Trophoblast cell (in vitro differentiated cells and primary cell): ENCODE measurements around the gene ATP6V1A.

Experiments
- DNase-seq, 2 donors: peaks; one replicate each; pipeline ENCODE4 v3.0.0-alpha.2; 2016
- H2AFZ ChIP-seq: 2 replicates; pipeline ENCODE4 v1.6.1; 2013; ENCODE audit warnings: low read length, moderate library complexity, mild to moderate bottlenecking; ENCODE audit not compliant: insufficient read depth, poor library complexity
- H2AK5ac ChIP-seq: 2 replicates; pipeline ENCODE4 v1.6.1; 2013; ENCODE audit warnings: mild to moderate bottlenecking, low read length
- H2BK120ac ChIP-seq: 2 replicates; pipeline ENCODE4 v1.6.1; 2013; ENCODE audit warnings: low read length, mild to moderate bottlenecking, moderate library complexity; ENCODE audit not compliant: insufficient read depth, poor library complexity
- H2BK12ac ChIP-seq: 2 replicates; pipeline ENCODE4 v1.6.1; 2013; ENCODE audit warnings: mild to moderate bottlenecking, low read length, moderate library complexity
- H2BK5ac ChIP-seq: 2 replicates; pipeline ENCODE4 v1.6.1; 2013; ENCODE audit warnings: low read length, low read depth, moderate library complexity, mild to moderate bottlenecking; ENCODE audit not compliant: poor library complexity
- H3K14ac ChIP-seq: 2 replicates; pipeline ENCODE4 v1.6.1; 2013; ENCODE audit warnings: mild to moderate bottlenecking, low read length
- H3K18ac ChIP-seq: 2 replicates; pipeline ENCODE4 v1.6.1; 2013; ENCODE audit warnings: mild to moderate bottlenecking, low read length
- H3K23ac ChIP-seq: 2 replicates; pipeline ENCODE4 v1.6.1; 2013; ENCODE audit warnings: low read length
- H3K27ac ChIP-seq: 2 replicates; pipeline ENCODE4 v1.5.1; 2013; ENCODE audit warnings: low read depth, mild to moderate bottlenecking, inconsistent platforms, low read length, moderate library complexity
- H3K27me3 ChIP-seq: 2 replicates; pipeline ENCODE4 v1.6.1; 2013; ENCODE audit warnings: inconsistent platforms, mild to moderate bottlenecking, low read length, moderate library complexity; ENCODE audit not compliant: insufficient read depth
- H3K36me3 ChIP-seq, 2 experiments: 1 replicate in 1 of 2; 2 replicates in 1 of 2; pipeline ENCODE4 v1.6.1; 2013; ENCODE audit warnings: low read length in 2 of 2, mild to moderate bottlenecking in 2 of 2, moderate library complexity in 1 of 2; ENCODE audit not compliant: insufficient read depth in 2 of 2, control insufficient read depth in 1 of 2
- H3K4ac ChIP-seq: 2 replicates; pipeline ENCODE4 v1.6.1; 2013; ENCODE audit warnings: low read depth, mild to moderate bottlenecking, low read length, moderate library complexity
- H3K4me1 ChIP-seq, 2 experiments: 1 replicate in 1 of 2; 2 replicates in 1 of 2; pipeline ENCODE4 v1.6.1; 2013; ENCODE audit warnings: low read length in 2 of 2, mild to moderate bottlenecking in 2 of 2, moderate library complexity in 1 of 2; ENCODE audit not compliant: insufficient read depth in 2 of 2, control insufficient read depth in 1 of 2
- H3K4me2 ChIP-seq: 2 replicates; pipeline ENCODE4 v1.6.1; 2013; ENCODE audit warnings: inconsistent platforms, mild to moderate bottlenecking, low read length, moderate library complexity
- H3K4me3 ChIP-seq: 2 replicates; pipeline ENCODE4 v1.5.1; 2013; ENCODE audit warnings: mild to moderate bottlenecking, low read depth, low read length, inconsistent platforms
- H3K79me1 ChIP-seq: one replicate; pipeline ENCODE4 v1.6.1; 2013; ENCODE audit warnings: low read length
- H3K79me2 ChIP-seq: 2 replicates; pipeline ENCODE4 v1.6.1; 2013; ENCODE audit warnings: low read length, mild to moderate bottlenecking; ENCODE audit not compliant: control insufficient read depth, insufficient read depth, poor library complexity
- H3K9ac ChIP-seq: 2 replicates; pipeline ENCODE4 v1.6.1; 2013; ENCODE audit warnings: mild to moderate bottlenecking, low read length
- H3K9me3 ChIP-seq: 2 replicates; pipeline ENCODE4 v1.6.1; 2013; ENCODE audit warnings: low read depth, mild to moderate bottlenecking, control low read depth, inconsistent platforms, low read length; ENCODE audit not compliant: insufficient read depth
- H4K12ac ChIP-seq: 2 replicates; pipeline ENCODE4 v1.6.1; 2013; ENCODE audit warnings: low read depth, mild to moderate bottlenecking, low read length, moderate library complexity
- H4K8ac ChIP-seq: 2 replicates; pipeline ENCODE4 v1.6.1; 2013; ENCODE audit warnings: low read depth, mild to moderate bottlenecking, low read length, moderate library complexity
- H4K91ac ChIP-seq: one replicate; pipeline ENCODE4 v1.6.1; 2013; ENCODE audit warnings: low read depth, mild to moderate bottlenecking, low read length, moderate library complexity
- WGBS: extraction: QIAGEN DNeasy Blood & Tissue Kit; methylation state at CpG from one replicate; pipeline ENCODE4 v1.1.7; 2013; ENCODE audit warnings: missing lambda C conversion rate; ENCODE audit not compliant: insufficient read length, insufficient coverage; ENCODE audit errors: extremely low coverage; 5-methylcytosine and 5-hydroxymethylcytosine counted together

ATP6V1A gene

GRCh38 chr3:113728661-113729060, 18.2 kb upstream of the ATP6V1A start:
- no peak overlapping the region for H4K12ac ChIP-seq
- H3K4me2 ChIP-seq, result no peak overlapping the region
- no peaks in the 10 kb centered on the region for H3K27me3 ChIP-seq
- no CpG with 5 or more reads among the region's 2 CpGs for WGBS
- no peak overlapping the region for H3K27ac ChIP-seq
- no peak overlapping the region for H3K4ac ChIP-seq
- H3K4me3 ChIP-seq, result no peak overlapping the region
- H3K79me1 ChIP-seq, result no peaks in the 10 kb centered on the region
- no peak overlapping the region for H2BK12ac ChIP-seq
- H4K91ac ChIP-seq, result no peak overlapping the region
- H3K36me3 ChIP-seq, result peaks cover 0 to 3% of the 10 kb centered on the region in 2 experiments
- no peak overlapping the region for H2BK120ac ChIP-seq
- no peak overlapping the region for H3K23ac ChIP-seq
- DNase-seq, result no peak
- no peak overlapping the region for H4K8ac ChIP-seq
- H3K14ac ChIP-seq, result no peak overlapping the region
- no peaks in the 10 kb centered on the region for H3K4me1 ChIP-seq
- H3K9ac ChIP-seq, result no peak overlapping the region
- H3K9me3 ChIP-seq, result no peaks in the 10 kb centered on the region
- no peaks in the 10 kb centered on the region for H3K79me2 ChIP-seq
- no peak overlapping the region for H2AFZ ChIP-seq
- H2BK5ac ChIP-seq, result no peak overlapping the region
- H2AK5ac ChIP-seq, result no peak overlapping the region
- no peak overlapping the region for H3K18ac ChIP-seq

GRCh38 chr3:113730550-113730949, 16.3 kb upstream of the ATP6V1A start:
- Histone ChIP-seq H2BK5ac (no peak overlapping the region), H4K8ac (no peak overlapping the region), H4K91ac (no peak overlapping the region), H3K23ac (no peak overlapping the region), H2BK12ac (no peak overlapping the region), H2AK5ac (no peak overlapping the region), H2AFZ (no peak overlapping the region), H3K4ac (no peak overlapping the region), H3K4me2 (no peak overlapping the region), H3K79me2 (no peaks in the 10 kb centered on the region), H3K18ac (no peak overlapping the region), H3K79me1 (no peaks in the 10 kb centered on the region), H3K9ac (no peak overlapping the region), H3K14ac (no peak overlapping the region), H2BK120ac (no peak overlapping the region), H4K12ac (no peak overlapping the region), H3K4me1 (no peaks in the 10 kb centered on the region), H3K4me3 (no peak overlapping the region), H3K27ac (no peak overlapping the region), H3K27me3 (no peaks in the 10 kb centered on the region), H3K36me3 (peaks cover 0 to 3% of the 10 kb centered on the region in 2 experiments), H3K9me3 (no peaks in the 10 kb centered on the region)
- WGBS, result no CpG with 5 or more reads among the region's 1 CpG
- no peak for DNase-seq

- Histone ChIP-seq H2BK12ac (no peak overlapping the region), H3K14ac (no peak overlapping the region), H4K8ac (no peak overlapping the region), H3K4me1 (no peaks in the 10 kb centered on the region), H3K9ac (no peak overlapping the region), H3K79me2 (no peaks in the 10 kb centered on the region), H2BK120ac (no peak overlapping the region), H3K9me3 (no peaks in the 10 kb centered on the region), H2BK5ac (no peak overlapping the region), H3K36me3 (peaks cover 0 to 3% of the 10 kb centered on the region in 2 experiments), H3K4me2 (no peak overlapping the region), H3K18ac (no peak overlapping the region), H4K12ac (no peak overlapping the region), H2AK5ac (no peak overlapping the region), H3K27me3 (no peaks in the 10 kb centered on the region), H4K91ac (no peak overlapping the region), H3K23ac (no peak overlapping the region), H2AFZ (no peak overlapping the region), H3K79me1 (no peaks in the 10 kb centered on the region), H3K4me3 (no peak overlapping the region), H3K4ac (no peak overlapping the region), H3K27ac (no peak overlapping the region)
- WGBS, result no CpG with 5 or more reads among the region's 4 CpGs
- no peak for DNase-seq
These were observed 15.1 kb upstream of the ATP6V1A start for GRCh38 chr3:113731694-113732093.

- Histone ChIP-seq H3K9ac (no peak overlapping the region), H3K27ac (no peak overlapping the region), H4K91ac (no peak overlapping the region), H3K4me3 (no peak overlapping the region), H3K4me1 (no peaks in the 10 kb centered on the region), H3K4ac (no peak overlapping the region), H3K14ac (no peak overlapping the region), H2BK120ac (no peak overlapping the region), H3K18ac (no peak overlapping the region), H3K36me3 (no peaks in the 10 kb centered on the region), H3K79me1 (no peaks in the 10 kb centered on the region), H3K27me3 (no peaks in the 10 kb centered on the region), H2BK12ac (no peak overlapping the region), H3K79me2 (peaks cover 3% of the 10 kb centered on the region), H2AFZ (no peak overlapping the region), H2BK5ac (no peak overlapping the region), H3K4me2 (no peak overlapping the region), H3K9me3 (no peaks in the 10 kb centered on the region), H4K8ac (no peak overlapping the region), H4K12ac (no peak overlapping the region), H3K23ac (no peak overlapping the region), H2AK5ac (no peak overlapping the region)
- WGBS, result no CpG with 5 or more reads among the region's 3 CpGs
- peak; percentile 46 to 89 for DNase-seq
These were observed 10.2 kb upstream of the ATP6V1A start for GRCh38 chr3:113736548-113737089.
